C1 segment of cervical spinal cord (tissue), 14 donors: ENCODE results near the gene RNF5.

Experiments
- DNase-seq, 14 donors: peaks; one replicate each; lab custom pipeline; 2025; lab: John Stamatoyannopoulos, UW

Gene RNF5

GRCh38 chr6:32151863-32152768, 26.1 kb upstream of the RNF5 start, which contains the start of gene PRRT1:
TSS of gene PRRT1 (minus strand) at chr6:32151939. CDS start at chr6:32151827, 112 bp downstream.
- peak in 4 of 14 donors; percentile 25 to 63 (median 42) for DNase-seq

GRCh38 chr6:32152769-32153563, 25.2 kb upstream of the RNF5 start:
- DNase-seq = peak in 4 of 14 donors; percentile 25 to 62 (median 46)

GRCh38 chr6:32153564-32154513, 24.4 kb upstream of the RNF5 start, which contains the start of gene PPT2:
TSS of gene PPT2 (plus strand) at chr6:32154141. CDS start at chr6:32154595, 454 bp downstream.
- DNase-seq = peak in 13 of 14 donors; percentile 51 to 94 (median 78)

- peak in 7 of 14 donors; percentile 50 to 76 (median 63) for DNase-seq
These were observed 23.6 kb upstream of the RNF5 start for GRCh38 chr6:32154514-32155161.

- no peak for DNase-seq
These were observed 21.3 kb upstream of the RNF5 start for GRCh38 chr6:32156891-32157290.

GRCh38 chr6:32158052-32158451, 20.2 kb upstream of the RNF5 start:
- DNase-seq = no peak

GRCh38 chr6:32163559-32164258, 14.5 kb upstream of the RNF5 start:
- peak in 1 of 14 donors; percentile 52 for DNase-seq

- DNase-seq = no peak
These were observed 13.9 kb upstream of the RNF5 start, which contains the start of gene EGFL8 for GRCh38 chr6:32164295-32164694. TSS of gene EGFL8 (plus strand) at chr6:32164595. CDS start at chr6:32166166, 1,571 bp downstream.

GRCh38 chr6:32166411-32167061, 11.7 kb upstream of the RNF5 start:
- no peak for DNase-seq

- DNase-seq = no peak
These were observed 10.9 kb upstream of the RNF5 start for GRCh38 chr6:32167154-32167760.

- no peak for DNase-seq
These were observed 10.4 kb upstream of the RNF5 start for GRCh38 chr6:32167761-32168262.

- DNase-seq = no peak
These were observed 9.9 kb upstream of the RNF5 start for GRCh38 chr6:32168350-32168749.

- no peak for DNase-seq
These were observed 9.2 kb upstream of the RNF5 start for GRCh38 chr6:32168807-32169591.

- DNase-seq = no peak
These were observed 7.9 kb upstream of the RNF5 start for GRCh38 chr6:32170294-32170693.

- no peak for DNase-seq
These were observed 7.0 kb upstream of the RNF5 start for GRCh38 chr6:32171234-32171633.

GRCh38 chr6:32173051-32173727, 5.0 kb upstream of the RNF5 start:
- no peak for DNase-seq

- no peak for DNase-seq
These were observed 3.8 kb upstream of the RNF5 start for GRCh38 chr6:32174416-32174815.
